SK-N-SH (cell line): ENCODE measurements around the gene CPS1. TPM values are rescaled to one million over a fixed set of nuclear protein-coding genes. Genes with fewer than 3 reads are reported as not detected.
A peak's percentile ranks its signal among the peaks of the same experiment; 100 is the strongest.

Experiments used
- CTCF ChIA-PET: fragments of 300-600, 350-600 bp; formaldehyde crosslinking; extraction: SDS; loops from one replicate; lab custom pipeline; 2021; lab: Yijun Ruan, JAX
- POLR2A ChIA-PET: fragments of 350-600 bp; sonication (Branson Sonifier 250); formaldehyde crosslinking; extraction: SDS; loops from one replicate; lab custom pipeline; 2020; ENCODE audit warnings: antibody characterized with exemption, inconsistent platforms; lab: Yijun Ruan, JAX
- DNase-seq: peaks from one replicate; pipeline ENCODE4 v3.0.0; 2012
- H2AFZ ChIP-seq: fragments of 200-600 bp; sonication (generic); 2 replicates; pipeline ENCODE4 v1.8.1; 2016; ENCODE audit warnings: antibody characterized with exemption, mild to moderate bottlenecking, low read depth
- H3F3A ChIP-seq: fragments of 200-600 bp; sonication (generic); replicated peaks from 2 replicates; pipeline ENCODE3; 2016; ENCODE audit warnings: antibody characterized with exemption, mild to moderate bottlenecking; ENCODE audit not compliant: insufficient read depth
- H3K27ac ChIP-seq, 2 experiments: fragments of 200-500 bp in 1 of 2; fragments of 200-600 bp in 1 of 2; sonication (Bioruptor generic) in 1 of 2; sonication (generic), shearing (Covaris generic) in 1 of 2; 2 replicates each; pipeline versions ENCODE4 v1.5.1 to v1.6.1; 2014 to 2016; ENCODE audit warnings: low read depth in 2 of 2, inconsistent platforms in 1 of 2, low read length in 1 of 2, mild to moderate bottlenecking in 1 of 2, mixed read lengths in 1 of 2
- H3K27me3 ChIP-seq: fragments of 200-600 bp; sonication (generic), shearing (Covaris generic); 2 replicates; pipeline ENCODE4 v1.6.1; 2016; ENCODE audit warnings: mixed run types; ENCODE audit not compliant: insufficient read depth
- H3K36me3 ChIP-seq, 2 experiments: fragments of 200-500 bp in 1 of 2; fragments of 200-600 bp in 1 of 2; sonication (Bioruptor generic) in 1 of 2; sonication (generic) in 1 of 2; replicated peaks in 1 of 2; 2 replicates each; pipeline versions ENCODE3 to v1.5.1; 2014 to 2016; ENCODE audit warnings: low read length in 1 of 2, mild to moderate bottlenecking in 1 of 2; ENCODE audit not compliant: insufficient read depth in 2 of 2, control insufficient read depth in 1 of 2
- H3K4me1 ChIP-seq, 2 experiments: fragments of 200-500 bp in 1 of 2; fragments of 200-600 bp in 1 of 2; sonication (Bioruptor generic) in 1 of 2; sonication (generic), shearing (Covaris generic) in 1 of 2; 2 replicates each; pipeline versions ENCODE4 v1.5.1 to v1.6.1; 2014 to 2016; ENCODE audit warnings: low read depth in 1 of 2, low read length in 1 of 2, mixed run types in 1 of 2; ENCODE audit not compliant: insufficient read depth in 2 of 2, control insufficient read depth in 1 of 2
- H3K4me2 ChIP-seq: fragments of 200-600 bp; sonication (generic), shearing (Covaris generic); 2 replicates; pipeline ENCODE4 v1.6.1; 2017; ENCODE audit warnings: mixed run types
- H3K4me3 ChIP-seq, 2 experiments: fragments of 200-500 bp in 1 of 2; fragments of 200-600 bp in 1 of 2; sonication (Bioruptor generic) in 1 of 2; sonication (generic), shearing (Covaris generic) in 1 of 2; 2 replicates each; pipeline versions ENCODE4 v1.5.1 to v1.8.1; 2014 to 2016; ENCODE audit warnings: low read depth in 2 of 2, inconsistent platforms in 1 of 2, low read length in 1 of 2, mild to moderate bottlenecking in 1 of 2, mixed read lengths in 1 of 2, moderate library complexity in 1 of 2
- H3K79me2 ChIP-seq: fragments of 200-600 bp; sonication (generic); 2 replicates; pipeline ENCODE4 v1.8.1; 2017; ENCODE audit warnings: mild to moderate bottlenecking; ENCODE audit not compliant: insufficient read depth
- H3K9ac ChIP-seq: fragments of 200-600 bp; sonication (generic); 2 replicates; pipeline ENCODE4 v1.6.1; 2017; ENCODE audit warnings: mixed run types
- H3K9me2 ChIP-seq: fragments of 200-600 bp; sonication (generic); 2 replicates; pipeline ENCODE4 v1.6.1; 2017; ENCODE audit warnings: mixed run types
- H3K9me3 ChIP-seq: fragments of 200-600 bp; sonication (generic); 2 replicates; pipeline ENCODE4 v1.6.1; 2017; ENCODE audit warnings: mixed run types, mild to moderate bottlenecking, moderate library complexity
- H4K20me1 ChIP-seq: fragments of 200-600 bp; sonication (generic); 2 replicates; pipeline ENCODE4 v1.6.1; 2017; ENCODE audit warnings: mild to moderate bottlenecking, mixed run types; ENCODE audit not compliant: insufficient read depth
- CHD2 ChIP-seq: fragments of 150-350 bp; IDR thresholded peaks from 2 replicates; pipeline ENCODE4 v1.6.1; 2018; ENCODE audit warnings: low read length; ENCODE audit not compliant: partially characterized antibody
- FOSL2 ChIP-seq: IDR thresholded peaks from 2 replicates; pipeline ENCODE4 v1.4.0; 2012; ENCODE audit warnings: low read depth, mild to moderate bottlenecking, moderate library complexity, borderline replicate concordance
- FOXJ3 ChIP-seq: sonication (generic); formaldehyde crosslinking; IDR thresholded peaks from 2 replicates; pipeline ENCODE4 v1.5.1; 2020; ENCODE audit warnings: mild to moderate bottlenecking, missing genetic modification reagents
- FOXM1 ChIP-seq: IDR thresholded peaks from 2 replicates; pipeline ENCODE4 v1.4.0; 2012; ENCODE audit warnings: low read depth, mild to moderate bottlenecking
- GABPA ChIP-seq: IDR thresholded peaks from 2 replicates; pipeline ENCODE4 v1.4.0; 2012; ENCODE audit warnings: low read depth, mild to moderate bottlenecking
- JUND ChIP-seq: IDR thresholded peaks from 2 replicates; pipeline ENCODE4 v1.4.0; 2012
- MEF2A ChIP-seq: IDR thresholded peaks from 2 replicates; pipeline ENCODE4 v1.4.0; 2012; ENCODE audit warnings: low read depth, borderline replicate concordance
- NRF1 ChIP-seq: IDR thresholded peaks from 2 replicates; pipeline ENCODE4 v1.6.1; 2012; ENCODE audit warnings: low read depth, mild to moderate bottlenecking, low read length
- POLR2AphosphoS5 ChIP-seq: IDR thresholded peaks from 2 replicates; pipeline ENCODE4 v1.6.1; 2012; ENCODE audit warnings: low read depth, low read length
- RAD21 ChIP-seq: IDR thresholded peaks from 2 replicates; pipeline ENCODE4 v1.6.1; 2012; ENCODE audit warnings: mild to moderate bottlenecking, low read length
- RFX5 ChIP-seq: IDR thresholded peaks from 2 replicates; pipeline ENCODE4 v1.6.1; 2012; ENCODE audit warnings: mild to moderate bottlenecking, improper control_type of control experiment, low read length
- RXRA ChIP-seq: IDR thresholded peaks from 2 replicates; pipeline ENCODE4 v1.4.0; 2012; ENCODE audit warnings: low read depth, mild to moderate bottlenecking, borderline replicate concordance
- SIN3A ChIP-seq: IDR thresholded peaks from 2 replicates; pipeline ENCODE4 v1.6.1; 2012; ENCODE audit warnings: low read depth, mild to moderate bottlenecking, low read length, moderate library complexity, borderline replicate concordance
- SMC3 ChIP-seq: IDR thresholded peaks from 2 replicates; pipeline ENCODE4 v1.6.1; 2012; ENCODE audit warnings: low read depth, low read length, improper control_type of control experiment
- TCF12 ChIP-seq: IDR thresholded peaks from 2 replicates; pipeline ENCODE4 v1.4.0; 2012
- TEAD4 ChIP-seq: IDR thresholded peaks from 2 replicates; pipeline ENCODE4 v1.4.0; 2012; ENCODE audit warnings: mild to moderate bottlenecking, borderline replicate concordance; ENCODE audit not compliant: insufficient read depth
- WGBS: methylation state at CpG from one replicate; pipeline ENCODE4 v1.1.6; 2017; ENCODE audit warnings: low lambda C conversion rate; 5-methylcytosine and 5-hydroxymethylcytosine counted together
- polyA plus RNA-seq, 3 experiments: library from polyadenylated mRNA; depleted of rRNA; stranded (reverse); fragments of >200 nt; gene quantifications; 2 replicates each; pipeline ENCODE4 v1.2.3, GENCODE V29; 2012
- TF ChIP-seq, protein P1 (sequence below): IDR thresholded peaks from 2 replicates; pipeline ENCODE4; 2012
- TF ChIP-seq, protein P2 (sequence below): IDR thresholded peaks from 2 replicates; pipeline ENCODE4 v1.4.0; 2012; ENCODE audit warnings: low read depth

The CPS1 gene
- polyA plus RNA-seq, 1 of the 3 experiments (the other 2 are of a cell fraction) = 9.2 TPM

DNA sequence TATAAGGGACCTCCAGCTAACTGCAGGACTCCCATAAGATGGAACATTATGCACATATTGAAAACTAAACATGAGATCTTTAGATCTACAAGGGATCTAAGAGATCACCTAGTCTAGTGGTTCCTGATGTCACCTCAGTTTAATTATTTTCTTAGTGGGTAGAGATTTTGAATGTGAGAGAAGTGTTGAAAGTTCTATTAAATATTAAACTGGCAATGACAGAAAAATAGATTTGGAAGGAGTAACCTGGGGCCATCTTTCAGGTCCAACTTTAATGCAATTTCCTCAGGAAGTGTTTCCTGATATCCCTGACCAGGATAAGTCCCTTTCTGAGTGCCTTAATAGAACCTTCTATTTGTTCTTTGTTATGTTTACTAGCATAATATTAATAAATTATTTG lies 29.1 kb upstream of the CPS1 start:
- H4K20me1 ChIP-seq = no peaks in the 10 kb centered on the region

GRCh38 chr2:210528716-210529115 lies 27.7 kb upstream of the CPS1 start:
- H3K27me3 ChIP-seq = no peaks in the 10 kb centered on the region
- no peaks in the 10 kb centered on the region for H3K4me1 ChIP-seq
- POLR2A ChIA-PET = no interaction called here
- no peak overlapping the region; the same call in 1 of the 2 replicates for H2AFZ ChIP-seq
- 0 out of 4 replicates have a peak overlapping the region, but pooled peaks of 1 of the 2 experiments have one; percentile 18 for H3K4me3 ChIP-seq
- H3K9me2 ChIP-seq = no peaks in the 10 kb centered on the region
- CTCF ChIA-PET = interaction anchor here (1.2 kb wide), 1 partner anchor 26 kb away, joined by 4 read pairs; no protein-coding TSS in a partner anchor
- H4K20me1 ChIP-seq = no peaks in the 10 kb centered on the region
- no peaks in the 10 kb centered on the region for H3F3A ChIP-seq
- no peak overlapping the region for H3K9ac ChIP-seq
- no peaks in the 10 kb centered on the region for H3K9me3 ChIP-seq
- no peaks in the 10 kb centered on the region for H3K36me3 ChIP-seq
- DNase-seq = no peak
- WGBS = 56% methylated on average over 4 of the region's 4 CpGs
- H3K79me2 ChIP-seq = no peaks in the 10 kb centered on the region; the same call in 1 of the 2 replicates
- peak overlapping the region in 1 of 2 experiments; percentile 40; a peak in 1 of 4 replicates for H3K27ac ChIP-seq
- H3K4me2 ChIP-seq = no peak overlapping the region
- TF ChIP-seq, protein P1, sequence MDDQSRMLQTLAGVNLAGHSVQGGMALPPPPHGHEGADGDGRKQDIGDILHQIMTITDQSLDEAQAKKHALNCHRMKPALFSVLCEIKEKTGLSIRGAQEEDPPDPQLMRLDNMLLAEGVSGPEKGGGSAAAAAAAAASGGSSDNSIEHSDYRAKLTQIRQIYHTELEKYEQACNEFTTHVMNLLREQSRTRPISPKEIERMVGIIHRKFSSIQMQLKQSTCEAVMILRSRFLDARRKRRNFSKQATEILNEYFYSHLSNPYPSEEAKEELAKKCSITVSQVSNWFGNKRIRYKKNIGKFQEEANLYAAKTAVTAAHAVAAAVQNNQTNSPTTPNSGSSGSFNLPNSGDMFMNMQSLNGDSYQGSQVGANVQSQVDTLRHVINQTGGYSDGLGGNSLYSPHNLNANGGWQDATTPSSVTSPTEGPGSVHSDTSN = no peak
- TF ChIP-seq SMC3 = no peak
- TF ChIP-seq FOXJ3 (CRISPR knock-in tag) = no peak
- TF ChIP-seq GABPA = no peak

More for the DNA sequence above, 29.1 kb upstream of the CPS1 start:
- H2AFZ ChIP-seq = no peak overlapping the region
- no peak for DNase-seq
- H3K4me3 ChIP-seq = no peak overlapping the region
- H3K79me2 ChIP-seq = no peaks in the 10 kb centered on the region; the same call in 1 of the 2 replicates
- no peak overlapping the region for H3K4me2 ChIP-seq
- H3K9me3 ChIP-seq = no peaks in the 10 kb centered on the region
- no peaks in the 10 kb centered on the region for H3K9me2 ChIP-seq
- no peaks in the 10 kb centered on the region for H3F3A ChIP-seq
- H3K27ac ChIP-seq = no peak overlapping the region
- CTCF ChIA-PET = no interaction called here
- TF ChIP-seq RAD21 (no peak), RXRA (no peak), GABPA (no peak), JUND (no peak), RFX5 (no peak), POLR2AphosphoS5 (no peak), FOXM1 (no peak), MEF2A (no peak), SIN3A (no peak), CHD2 (no peak), TCF12 (no peak), NRF1 (no peak), FOSL2 (no peak), TEAD4 (no peak)
- TF ChIP-seq, protein P1 = no peak
- TF ChIP-seq, protein P2, sequence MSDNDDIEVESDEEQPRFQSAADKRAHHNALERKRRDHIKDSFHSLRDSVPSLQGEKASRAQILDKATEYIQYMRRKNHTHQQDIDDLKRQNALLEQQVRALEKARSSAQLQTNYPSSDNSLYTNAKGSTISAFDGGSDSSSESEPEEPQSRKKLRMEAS = no peak
- TF ChIP-seq, all 33 proteins: peak for 0
- no peaks in the 10 kb centered on the region for H3K4me1 ChIP-seq
- POLR2A ChIA-PET = no interaction called here
- no peak overlapping the region for H3K9ac ChIP-seq
- no peaks in the 10 kb centered on the region for H3K36me3 ChIP-seq
- no peaks in the 10 kb centered on the region for H3K27me3 ChIP-seq
